NOMO-1 treated with dmso at 0.1 percent for 144 hours (cell line): ENCODE measurements around the gene CASP14.
"Not testable (repeated sequence)": the region's sequence is repeated elsewhere in the genome, so short reads cannot be mapped to it uniquely, and the experiment has no call there.

Source experiments
- DNase-seq: peaks from one replicate; lab custom pipeline; 2025; ENCODE audit not compliant: unreplicated experiment; lab: John Stamatoyannopoulos, UW

Gene CASP14

GRCh38 chr19:15070386-15070785 is 21.1 kb downstream of the CASP14 start:
- DNase-seq = not testable (repeated sequence)

- no peak for DNase-seq
Observed at GRCh38 chr19:15072930-15073647, 23.8 kb downstream of the CASP14 start.

GRCh38 chr19:15074371-15074770 is 25.1 kb downstream of the CASP14 start:
- DNase-seq = no peak

- DNase-seq = no peak
Observed at GRCh38 chr19:15075806-15076205, 26.5 kb downstream of the CASP14 start.

GRCh38 chr19:15080002-15080401 is 30.7 kb downstream of the CASP14 start:
- not testable (repeated sequence) for DNase-seq

- DNase-seq = no peak
Observed at GRCh38 chr19:15081911-15082310, 32.6 kb downstream of the CASP14 start, which contains the start of gene OR1I1. OR1I1 (plus strand) TSS chr19:15082211; CDS start chr19:15087066, 4,855 bp downstream.

GRCh38 chr19:15087182-15087581 is 37.9 kb downstream of the CASP14 start:
- DNase-seq = no peak

- DNase-seq = peak; percentile 47
Observed at GRCh38 chr19:15091918-15092753, 42.9 kb downstream of the CASP14 start.

- no peak for DNase-seq
Observed at GRCh38 chr19:15093001-15093400, 43.7 kb downstream of the CASP14 start.

- DNase-seq = no peak
Observed at GRCh38 chr19:15096223-15096622, 46.9 kb downstream of the CASP14 start.

GRCh38 chr19:15097980-15098379 is 48.7 kb downstream of the CASP14 start:
- not testable (repeated sequence) for DNase-seq

GRCh38 chr19:15098460-15098859 is 49.2 kb downstream of the CASP14 start:
- no peak for DNase-seq

- no peak for DNase-seq
Observed at GRCh38 chr19:15099017-15099582, 49.8 kb downstream of the CASP14 start.

GRCh38 chr19:15101479-15102082 is 52.3 kb downstream of the CASP14 start:
- DNase-seq = no peak

GRCh38 chr19:15104003-15104402 is 54.7 kb downstream of the CASP14 start:
- DNase-seq = no peak

GRCh38 chr19:15104411-15104810 is 55.1 kb downstream of the CASP14 start:
- DNase-seq = no peak

- no peak for DNase-seq
Observed at GRCh38 chr19:15105044-15105443, 55.8 kb downstream of the CASP14 start.

- DNase-seq = no peak
Observed at GRCh38 chr19:15107061-15108010, 58.1 kb downstream of the CASP14 start, which contains the start of gene SYDE1. SYDE1 (plus strand) TSS chr19:15107401; CDS start chr19:15107434, 33 bp downstream.
